Measurements from ENCODE around the gene C17orf107.
A peak's percentile ranks its signal among the peaks of the same experiment; 100 is the strongest.

C17orf107 gene

GRCh38 chr17:4932756-4933155, 33.4 kb downstream of the C17orf107 start:
- FAIRE-seq (no peak), DNase-seq (ENCODE audit: insufficient read length, low spot score) (no peak)

GRCh38 chr17:4933646-4934045, 34.3 kb downstream of the C17orf107 start:
- FAIRE-seq = no peak
- DNase-seq (ENCODE audit: insufficient read length, low spot score) = no peak

GRCh38 chr17:4934173-4934979, 35.0 kb downstream of the C17orf107 start:
- DNase-seq (ENCODE audit: insufficient read length, low spot score) = peak; percentile 46
- FAIRE-seq = peak; percentile 65

DNA sequence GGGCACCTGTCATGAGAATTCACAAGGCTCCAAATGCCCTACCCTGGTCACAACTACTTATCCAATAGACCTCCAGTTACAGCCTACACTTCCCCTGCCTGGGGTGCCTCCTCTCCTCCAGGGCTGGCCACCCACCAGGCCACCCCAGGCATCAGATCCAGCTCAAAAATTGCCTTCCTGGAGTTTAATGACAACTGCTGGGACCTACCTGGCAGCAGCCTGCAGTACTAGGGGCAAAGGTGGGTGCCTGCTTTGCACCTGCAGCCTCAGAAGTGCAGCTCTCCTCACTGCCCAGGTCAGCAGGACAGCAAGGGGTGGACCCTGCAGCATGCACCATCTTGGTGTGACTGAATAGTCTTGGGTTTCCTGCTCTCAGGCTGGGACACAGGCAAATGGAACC, 36.3 kb downstream of the C17orf107 start:
- DNase-seq (ENCODE audit: insufficient read length, low spot score) = no peak

DNA sequence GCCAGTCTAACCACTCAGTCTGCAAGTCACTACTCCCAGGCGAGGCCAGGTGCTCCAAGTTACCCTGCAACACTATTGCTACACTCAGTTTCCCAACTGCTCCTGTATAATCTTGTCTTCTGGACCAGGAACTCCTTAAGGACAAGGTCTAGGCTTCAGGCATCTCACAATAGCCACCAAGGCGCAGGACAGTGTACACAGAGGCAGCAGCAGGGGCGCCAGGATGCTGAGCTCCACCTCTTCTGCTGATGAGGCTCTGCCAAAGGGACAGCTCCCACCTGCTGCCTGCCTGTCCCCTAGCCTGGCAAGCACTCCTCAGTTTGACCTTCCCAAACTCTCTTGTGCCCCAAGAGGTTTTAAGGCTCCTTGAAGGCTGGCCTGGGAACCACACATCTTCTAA, 37.1 kb downstream of the C17orf107 start:
- DNase-seq (ENCODE audit: insufficient read length, low spot score) = no peak
- FAIRE-seq = no peak

More for the DNA sequence above, 36.3 kb downstream of the C17orf107 start:
- FAIRE-seq = no peak

- no peak for FAIRE-seq
- DNase-seq (ENCODE audit: insufficient read length, low spot score) = no peak
These were observed 38.2 kb downstream of the C17orf107 start for GRCh38 chr17:4937553-4937952.

- DNase-seq (ENCODE audit: insufficient read length, low spot score) = no peak
- no peak for FAIRE-seq
These were observed 38.7 kb downstream of the C17orf107 start for GRCh38 chr17:4938069-4938491.

- FAIRE-seq = peak; percentile 81
- DNase-seq (ENCODE audit: insufficient read length, low spot score) = no peak
These were observed 39.6 kb downstream of the C17orf107 start for GRCh38 chr17:4938688-4939545.

- FAIRE-seq (no peak), DNase-seq (ENCODE audit: insufficient read length, low spot score) (no peak)
These were observed 40.1 kb downstream of the C17orf107 start for GRCh38 chr17:4939546-4939795.

DNA sequence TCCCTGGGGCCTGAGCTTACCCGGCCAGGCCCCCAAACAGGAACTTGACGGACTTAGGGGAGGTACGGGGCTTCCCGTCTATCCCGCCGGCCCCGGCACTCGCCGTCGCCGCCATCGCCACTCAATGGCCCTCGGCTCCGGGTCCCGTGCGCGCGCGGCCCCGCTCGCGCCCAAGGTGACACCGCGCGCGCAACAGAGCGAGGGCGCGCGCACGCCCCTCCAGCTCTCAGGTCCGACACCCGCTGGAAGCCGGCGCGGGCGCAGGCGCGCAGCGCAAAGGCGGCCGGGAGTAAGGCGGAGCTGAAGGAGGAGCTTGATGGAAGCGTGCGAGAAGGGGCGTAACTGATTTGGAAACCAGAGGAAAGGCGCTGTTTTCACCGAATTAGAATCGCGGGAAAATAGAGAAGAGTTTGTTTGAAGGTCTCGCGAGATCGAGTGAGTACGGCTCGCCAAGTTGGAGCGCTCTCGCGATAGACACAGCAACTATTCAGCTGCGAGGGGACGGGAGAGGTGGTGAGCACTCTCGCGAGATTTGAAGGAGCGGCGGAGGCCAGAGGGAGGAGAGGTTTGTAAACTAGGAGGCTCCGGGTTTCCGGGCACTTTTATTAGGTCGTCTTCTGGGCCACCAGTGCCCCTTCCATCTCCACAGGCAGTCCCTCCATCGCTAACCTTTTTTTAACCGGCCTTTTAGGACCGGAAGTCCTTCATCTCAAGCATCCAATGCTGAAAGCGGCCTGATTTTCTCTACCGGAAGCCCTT, 40.6 kb downstream of the C17orf107 start, which contains the start of the genes RNF167 and SLC25A11:
Gene RNF167, plus strand, starts transcription at position 473 of the 759 bp plus-strand sequence. CDS start 642 bp downstream, outside the sequence.
Gene SLC25A11, minus strand, starts transcription at position 251 of the 759 bp plus-strand sequence. Its CDS starts 136 bp downstream, at position 115.
- DNase-seq (ENCODE audit: insufficient read length, low spot score) (peak; percentile 88), FAIRE-seq (peak; percentile 100)

GRCh38 chr17:4940555-4941318, 41.4 kb downstream of the C17orf107 start:
- FAIRE-seq = peak; percentile 74
- DNase-seq (ENCODE audit: insufficient read length, low spot score) = no peak

- no peak for DNase-seq (ENCODE audit: insufficient read length, low spot score)
- FAIRE-seq = no peak
These were observed 41.9 kb downstream of the C17orf107 start for GRCh38 chr17:4941319-4941610.

GRCh38 chr17:4942760-4943508, 43.6 kb downstream of the C17orf107 start:
- DNase-seq (ENCODE audit: insufficient read length, low spot score) = no peak
- no peak for FAIRE-seq

DNA sequence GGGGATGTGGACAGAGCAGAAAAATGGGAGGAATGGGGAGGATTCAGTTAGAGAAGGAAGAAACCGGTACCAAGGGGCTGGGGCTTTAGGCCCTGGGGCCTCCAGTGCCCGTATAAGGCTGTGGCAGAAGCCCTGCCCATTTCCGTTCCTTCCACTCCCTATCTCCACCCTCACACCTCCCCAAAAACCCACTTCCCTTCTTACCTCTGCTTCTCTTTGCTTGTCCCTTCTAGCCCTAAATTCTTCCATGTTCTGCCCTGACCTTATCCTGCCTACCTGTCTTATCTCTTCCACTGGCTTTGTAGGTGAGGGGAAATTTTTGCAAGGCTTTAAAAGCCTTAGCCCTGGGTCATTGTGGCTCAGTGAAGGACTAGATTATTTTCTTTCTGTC, 44.8 kb downstream of the C17orf107 start:
- FAIRE-seq = peak; percentile 78
- no peak for DNase-seq (ENCODE audit: insufficient read length, low spot score)

- DNase-seq (ENCODE audit: insufficient read length, low spot score) (no peak), FAIRE-seq (no peak)
These were observed 45.3 kb downstream of the C17orf107 start for GRCh38 chr17:4944554-4945175.

DNA sequence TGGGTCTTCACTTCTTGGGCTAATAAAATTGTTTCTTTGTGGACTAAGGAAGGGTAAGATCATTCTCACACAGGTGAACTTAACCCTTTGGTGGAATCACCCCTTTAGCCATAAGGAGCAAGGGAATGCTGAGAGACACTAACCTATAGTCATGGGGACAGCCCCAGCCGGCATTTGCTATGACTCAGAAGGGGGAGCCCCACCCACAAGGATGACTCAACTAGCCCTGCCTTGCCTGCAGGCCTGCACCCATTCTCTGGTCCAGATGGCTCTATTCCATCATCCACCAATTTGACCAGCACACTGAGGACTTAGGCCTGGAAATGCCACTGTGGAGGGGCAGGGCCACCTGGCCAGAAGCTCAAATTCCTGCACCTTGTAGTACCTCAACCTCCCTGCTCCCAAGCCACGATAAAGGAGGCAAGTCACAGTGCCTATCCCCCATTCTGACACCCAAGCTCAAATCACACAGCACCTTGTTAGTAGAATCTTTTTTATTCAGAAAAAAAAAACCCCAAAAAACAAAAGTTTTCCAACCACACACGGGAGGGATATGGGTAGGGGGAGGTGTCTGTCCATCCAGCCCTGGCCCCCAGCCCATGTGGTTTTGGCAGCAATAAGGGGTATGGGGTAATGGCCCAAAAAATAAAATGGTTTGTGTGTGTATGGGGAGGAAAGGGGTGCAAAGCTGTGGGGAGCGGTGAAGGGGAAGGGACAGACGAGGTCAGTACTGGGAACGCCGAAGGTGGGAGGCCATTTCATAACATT, 46.0 kb downstream of the C17orf107 start:
- FAIRE-seq = peak; percentile 93
- DNase-seq (ENCODE audit: insufficient read length, low spot score) = no peak

DNA sequence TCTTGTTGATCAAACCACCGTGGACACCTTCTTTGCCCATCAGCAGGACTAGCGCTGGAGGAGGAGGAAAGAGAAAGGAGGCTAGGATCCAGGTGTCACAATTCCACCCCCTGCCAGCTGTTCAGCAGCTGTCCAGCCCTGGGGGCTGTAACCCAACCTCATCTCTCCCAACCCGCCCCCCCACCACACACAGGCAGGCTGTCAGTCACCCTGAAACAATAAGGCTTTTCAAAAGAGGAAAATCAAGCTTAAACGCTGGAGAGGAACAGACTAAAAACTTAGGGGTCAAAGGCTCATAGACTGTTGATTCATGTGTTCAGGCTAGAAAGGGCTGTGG, 46.6 kb downstream of the C17orf107 start:
- FAIRE-seq (no peak), DNase-seq (ENCODE audit: insufficient read length, low spot score) (no peak)

DNA sequence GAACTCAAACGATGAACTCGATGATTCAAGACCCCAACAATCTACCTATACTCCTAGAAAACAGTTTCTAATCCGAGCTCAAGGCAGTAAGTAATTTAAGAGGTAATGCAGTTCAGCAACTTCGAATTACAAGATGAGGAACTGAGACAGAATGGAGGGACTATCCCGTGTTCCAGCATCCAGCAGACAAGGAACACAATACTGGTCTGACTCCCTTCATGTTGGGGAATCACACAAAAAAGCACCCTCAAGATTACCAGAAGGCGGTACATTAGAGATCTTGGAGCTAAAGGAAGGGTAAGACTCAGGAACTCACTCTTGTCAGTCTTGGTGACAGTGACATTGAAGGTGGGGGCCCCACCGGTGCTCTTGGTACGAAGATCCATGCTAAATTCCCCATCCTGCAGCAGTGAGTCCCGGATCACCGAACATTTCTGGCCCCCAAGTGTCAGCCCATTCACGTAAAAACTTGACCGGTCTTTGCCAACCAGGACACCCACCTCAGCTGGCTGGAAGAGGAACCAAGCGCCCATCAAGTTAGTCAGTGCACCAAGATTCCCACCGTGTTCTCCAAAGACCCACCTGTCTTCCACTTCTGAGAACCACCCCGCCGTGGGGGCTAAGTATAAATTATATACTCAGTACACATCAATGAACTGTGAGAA, 47.1 kb downstream of the C17orf107 start:
- FAIRE-seq (peak; percentile 69), DNase-seq (ENCODE audit: insufficient read length, low spot score) (no peak)

Data from GM19239 (cell line).